Measurements from ENCODE around the gene GMDS. TPM values are rescaled to one million over a fixed set of nuclear protein-coding genes. Genes with fewer than 3 reads are reported as not detected.

Gene GMDS
- total and polyA plus RNA-seq, 2 donors: 19.9 to 28.4 TPM

- WGBS: 72% methylated on average over 2 of the region's 2 CpGs
- no peaks in the 10 kb centered on the region for H3K36me3 ChIP-seq (ENCODE audit: control insufficient read depth in 2 of 2, insufficient read depth in 2 of 2, low read length in 1 of 2)
- no peak overlapping the region for H3K4me3 ChIP-seq (ENCODE audit: low read length in 2 of 2)
- H3K27ac ChIP-seq (ENCODE audit: low read depth in 1 of 2, low read length in 1 of 2): no peak overlapping the region
- DNase-seq (ENCODE audit: low read depth in 6 of 9, low spot score in 9 of 9): no peak
- H3K4me1 ChIP-seq (ENCODE audit: control insufficient read depth in 2 of 2, insufficient read depth in 2 of 2, low read length in 2 of 2): peaks cover 3 to 6% of the 10 kb centered on the region in 2 donors
- no peaks in the 10 kb centered on the region for H3K27me3 ChIP-seq (ENCODE audit: control insufficient read depth in 2 of 2, insufficient read depth in 1 of 2, low read length in 1 of 2)
- no peaks in the 10 kb centered on the region for H3K9me3 ChIP-seq (ENCODE audit: control insufficient read depth in 2 of 2, insufficient read depth in 1 of 2, low read length in 1 of 2)
Observed at GRCh38 chr6:2047855-2048254, 197.6 kb downstream of the GMDS start.

- Histone ChIP-seq H3K4me3 (ENCODE audit: low read length in 2 of 2) (no peak overlapping the region), H3K9me3 (ENCODE audit: control insufficient read depth in 2 of 2, insufficient read depth in 1 of 2, low read length in 1 of 2) (no peaks in the 10 kb centered on the region), H3K27ac (ENCODE audit: low read depth in 1 of 2, low read length in 1 of 2) (no peak overlapping the region), H3K27me3 (ENCODE audit: control insufficient read depth in 2 of 2, insufficient read depth in 1 of 2, low read length in 1 of 2) (no peaks in the 10 kb centered on the region), H3K4me1 (ENCODE audit: control insufficient read depth in 2 of 2, insufficient read depth in 2 of 2, low read length in 2 of 2) (peaks cover 20 to 26% of the 10 kb centered on the region in 2 donors), H3K36me3 (ENCODE audit: control insufficient read depth in 2 of 2, insufficient read depth in 2 of 2, low read length in 1 of 2) (no peaks in the 10 kb centered on the region)
- no peak for DNase-seq (ENCODE audit: low read depth in 6 of 9, low spot score in 9 of 9)
- WGBS: over 99% methylated on average over 4 of the region's 4 CpGs
Observed at GRCh38 chr6:2044192-2044591, 201.2 kb downstream of the GMDS start.

- peak in 3 of 9 donors; percentile 39 to 72 (median 39) for DNase-seq (ENCODE audit: low read depth in 6 of 9, low spot score in 9 of 9)
- Histone ChIP-seq H3K4me3 (ENCODE audit: low read length in 2 of 2) (no peak overlapping the region), H3K27ac (ENCODE audit: low read depth in 1 of 2, low read length in 1 of 2) (peak overlapping the region; percentile 33 to 49), H3K27me3 (ENCODE audit: control insufficient read depth in 2 of 2, insufficient read depth in 1 of 2, low read length in 1 of 2) (no peaks in the 10 kb centered on the region), H3K9me3 (ENCODE audit: control insufficient read depth in 2 of 2, insufficient read depth in 1 of 2, low read length in 1 of 2) (no peaks in the 10 kb centered on the region), H3K36me3 (ENCODE audit: control insufficient read depth in 2 of 2, insufficient read depth in 2 of 2, low read length in 1 of 2) (no peaks in the 10 kb centered on the region), H3K4me1 (ENCODE audit: control insufficient read depth in 2 of 2, insufficient read depth in 2 of 2, low read length in 2 of 2) (peaks cover 31 to 36% of the 10 kb centered on the region in 2 donors)
- 61% methylated on average over 6 of the region's 6 CpGs for WGBS
Observed at GRCh38 chr6:2042956-2043648, 202.3 kb downstream of the GMDS start.

- Histone ChIP-seq H3K27me3 (ENCODE audit: control insufficient read depth in 2 of 2, insufficient read depth in 1 of 2, low read length in 1 of 2) (no peaks in the 10 kb centered on the region), H3K4me3 (ENCODE audit: low read length in 2 of 2) (peak overlapping the region in 1 of 2 donors; percentile 20), H3K9me3 (ENCODE audit: control insufficient read depth in 2 of 2, insufficient read depth in 1 of 2, low read length in 1 of 2) (no peaks in the 10 kb centered on the region), H3K36me3 (ENCODE audit: control insufficient read depth in 2 of 2, insufficient read depth in 2 of 2, low read length in 1 of 2) (no peaks in the 10 kb centered on the region), H3K4me1 (ENCODE audit: control insufficient read depth in 2 of 2, insufficient read depth in 2 of 2, low read length in 2 of 2) (peaks cover 41 to 46% of the 10 kb centered on the region in 2 donors), H3K27ac (ENCODE audit: low read depth in 1 of 2, low read length in 1 of 2) (peak overlapping the region; percentile 68 to 82)
- 6% methylated on average over 8 of the region's 8 CpGs for WGBS
- peak; percentile 71 to 97 (median 92) for DNase-seq (ENCODE audit: low read depth in 6 of 9, low spot score in 9 of 9)
Observed at GRCh38 chr6:2038092-2038491, 207.3 kb downstream of the GMDS start.

GRCh38 chr6:2037237-2037926 lies 208.0 kb downstream of the GMDS start:
- Histone ChIP-seq H3K36me3 (ENCODE audit: control insufficient read depth in 2 of 2, insufficient read depth in 2 of 2, low read length in 1 of 2) (no peaks in the 10 kb centered on the region), H3K27ac (ENCODE audit: low read depth in 1 of 2, low read length in 1 of 2) (peak overlapping the region in 1 of 2 donors; percentile 82), H3K27me3 (ENCODE audit: control insufficient read depth in 2 of 2, insufficient read depth in 1 of 2, low read length in 1 of 2) (no peaks in the 10 kb centered on the region), H3K9me3 (ENCODE audit: control insufficient read depth in 2 of 2, insufficient read depth in 1 of 2, low read length in 1 of 2) (no peaks in the 10 kb centered on the region), H3K4me1 (ENCODE audit: control insufficient read depth in 2 of 2, insufficient read depth in 2 of 2, low read length in 2 of 2) (peaks cover 37 to 46% of the 10 kb centered on the region in 2 donors), H3K4me3 (ENCODE audit: low read length in 2 of 2) (peak overlapping the region in 1 of 2 donors; percentile 20)
- DNase-seq (ENCODE audit: low read depth in 6 of 9, low spot score in 9 of 9): peak in 6 of 9 donors; percentile 46 to 85 (median 57)
- WGBS: 87% methylated on average over 10 of the region's 10 CpGs

GRCh38 chr6:2036710-2037023 lies 208.7 kb downstream of the GMDS start:
- no peaks in the 10 kb centered on the region for H3K36me3 ChIP-seq (ENCODE audit: control insufficient read depth in 2 of 2, insufficient read depth in 2 of 2, low read length in 1 of 2)
- H3K4me3 ChIP-seq (ENCODE audit: low read length in 2 of 2): no peak overlapping the region
- no peaks in the 10 kb centered on the region for H3K9me3 ChIP-seq (ENCODE audit: control insufficient read depth in 2 of 2, insufficient read depth in 1 of 2, low read length in 1 of 2)
- no peaks in the 10 kb centered on the region for H3K27me3 ChIP-seq (ENCODE audit: control insufficient read depth in 2 of 2, insufficient read depth in 1 of 2, low read length in 1 of 2)
- DNase-seq (ENCODE audit: low read depth in 6 of 9, low spot score in 9 of 9): no peak
- peaks cover 34 to 43% of the 10 kb centered on the region in 2 donors for H3K4me1 ChIP-seq (ENCODE audit: control insufficient read depth in 2 of 2, insufficient read depth in 2 of 2, low read length in 2 of 2)
- H3K27ac ChIP-seq (ENCODE audit: low read depth in 1 of 2, low read length in 1 of 2): no peak overlapping the region
- WGBS: 92% methylated on average over 6 of the region's 6 CpGs

- Histone ChIP-seq H3K27ac (ENCODE audit: low read depth in 1 of 2, low read length in 1 of 2) (no peak overlapping the region), H3K36me3 (ENCODE audit: control insufficient read depth in 2 of 2, insufficient read depth in 2 of 2, low read length in 1 of 2) (no peaks in the 10 kb centered on the region), H3K4me1 (ENCODE audit: control insufficient read depth in 2 of 2, insufficient read depth in 2 of 2, low read length in 2 of 2) (peaks cover 36 to 45% of the 10 kb centered on the region in 2 donors), H3K27me3 (ENCODE audit: control insufficient read depth in 2 of 2, insufficient read depth in 1 of 2, low read length in 1 of 2) (no peaks in the 10 kb centered on the region), H3K9me3 (ENCODE audit: control insufficient read depth in 2 of 2, insufficient read depth in 1 of 2, low read length in 1 of 2) (no peaks in the 10 kb centered on the region), H3K4me3 (ENCODE audit: low read length in 2 of 2) (no peak overlapping the region)
- no peak for DNase-seq (ENCODE audit: low read depth in 6 of 9, low spot score in 9 of 9)
- WGBS: 97% methylated on average over 11 of the region's 11 CpGs
Observed at GRCh38 chr6:2035826-2036709, 209.3 kb downstream of the GMDS start.

- 96% methylated on average over 1 of the region's 1 CpG for WGBS
- no peaks in the 10 kb centered on the region for H3K36me3 ChIP-seq (ENCODE audit: control insufficient read depth in 2 of 2, insufficient read depth in 2 of 2, low read length in 1 of 2)
- DNase-seq (ENCODE audit: low read depth in 6 of 9, low spot score in 9 of 9): no peak
- H3K9me3 ChIP-seq (ENCODE audit: control insufficient read depth in 2 of 2, insufficient read depth in 1 of 2, low read length in 1 of 2): no peaks in the 10 kb centered on the region
- H3K27ac ChIP-seq (ENCODE audit: low read depth in 1 of 2, low read length in 1 of 2): no peak overlapping the region
- H3K4me1 ChIP-seq (ENCODE audit: control insufficient read depth in 2 of 2, insufficient read depth in 2 of 2, low read length in 2 of 2): peaks cover 37 to 48% of the 10 kb centered on the region in 2 donors
- no peak overlapping the region for H3K4me3 ChIP-seq (ENCODE audit: low read length in 2 of 2)
- H3K27me3 ChIP-seq (ENCODE audit: control insufficient read depth in 2 of 2, insufficient read depth in 1 of 2, low read length in 1 of 2): no peaks in the 10 kb centered on the region
Observed at GRCh38 chr6:2035046-2035445, 210.4 kb downstream of the GMDS start.

GRCh38 chr6:2034256-2034655 lies 211.1 kb downstream of the GMDS start:
- no peaks in the 10 kb centered on the region for H3K36me3 ChIP-seq (ENCODE audit: control insufficient read depth in 2 of 2, insufficient read depth in 2 of 2, low read length in 1 of 2)
- DNase-seq (ENCODE audit: low read depth in 6 of 9, low spot score in 9 of 9): no peak
- H3K9me3 ChIP-seq (ENCODE audit: control insufficient read depth in 2 of 2, insufficient read depth in 1 of 2, low read length in 1 of 2): no peaks in the 10 kb centered on the region
- H3K27me3 ChIP-seq (ENCODE audit: control insufficient read depth in 2 of 2, insufficient read depth in 1 of 2, low read length in 1 of 2): no peaks in the 10 kb centered on the region
- no peak overlapping the region for H3K27ac ChIP-seq (ENCODE audit: low read depth in 1 of 2, low read length in 1 of 2)
- H3K4me3 ChIP-seq (ENCODE audit: low read length in 2 of 2): no peak overlapping the region
- peaks cover 34 to 44% of the 10 kb centered on the region in 2 donors for H3K4me1 ChIP-seq (ENCODE audit: control insufficient read depth in 2 of 2, insufficient read depth in 2 of 2, low read length in 2 of 2)
- 95% methylated on average over 6 of the region's 6 CpGs for WGBS
